Stimulated activated naive B cell treated with anti-CD40 and anti-IgM and Interleukin-4, amounts not matched to agents 10 μg/mL and 1 μg/mL and 100 μg/mL, for 72 hours (primary cell): Measurements from ENCODE around the gene ATP4A.

Source experiments
- ATAC-seq, 2 donors: fragments of 150-1000 bp; cut with Tn5 transposase; replicated peaks; 2 replicates each; pipeline ENCODE4 v1.10.0; 2021; ENCODE audit warnings: moderate library complexity in 1 of 2
- DNase-seq: peaks from one replicate; pipeline ENCODE4 v3.0.0; 2021
- H3K27ac Mint-ChIP-seq: one replicate; pipeline ENCODE4 v1.8.0; 2022; ENCODE audit warnings: mild to moderate bottlenecking, mixed read lengths
- H3K27me3 Mint-ChIP-seq, 2 donors: one replicate each; pipeline ENCODE4 v1.8.0; 2022; ENCODE audit warnings: mixed read lengths in 2 of 2
- H3K36me3 Mint-ChIP-seq, 2 donors: one replicate each; pipeline ENCODE4 v1.8.0; 2022; ENCODE audit warnings: mixed read lengths in 2 of 2, mild to moderate bottlenecking in 1 of 2
- H3K4me1 Mint-ChIP-seq, 2 donors: one replicate each; pipeline ENCODE4 v1.8.0; 2022; ENCODE audit warnings: mixed read lengths in 2 of 2, mild to moderate bottlenecking in 1 of 2
- H3K4me3 Mint-ChIP-seq, 2 donors: one replicate each; pipeline ENCODE4 v1.8.0; 2022; ENCODE audit warnings: mild to moderate bottlenecking in 2 of 2, mixed read lengths in 2 of 2, moderate library complexity in 1 of 2
- H3K9me3 Mint-ChIP-seq, 2 donors: one replicate each; pipeline ENCODE4 v1.8.0; 2022; ENCODE audit warnings: mixed read lengths in 2 of 2, mild to moderate bottlenecking in 1 of 2

The ATP4A gene

GRCh38 chr19:35559781-35560180 lies 3.7 kb downstream of the ATP4A start:
- H3K27ac Mint-ChIP-seq = no peak overlapping the region
- no peak overlapping the region for H3K4me3 Mint-ChIP-seq
- H3K27me3 Mint-ChIP-seq = peaks cover 57 to 75% of the 10 kb centered on the region in 2 donors
- DNase-seq = no peak
- ATAC-seq = no peak
- peaks cover 17 to 28% of the 10 kb centered on the region in 2 donors for H3K4me1 Mint-ChIP-seq
- H3K9me3 Mint-ChIP-seq = peaks cover 0 to 3% of the 10 kb centered on the region in 2 donors
- peaks cover 0 to 4% of the 10 kb centered on the region in 2 donors for H3K36me3 Mint-ChIP-seq

- no peak overlapping the region for H3K27ac Mint-ChIP-seq
- peaks cover 57 to 75% of the 10 kb centered on the region in 2 donors for H3K27me3 Mint-ChIP-seq
- peak; percentile 93 to 98 for ATAC-seq
- DNase-seq = peak; percentile 74
- H3K9me3 Mint-ChIP-seq = peaks cover 0 to 3% of the 10 kb centered on the region in 2 donors
- H3K4me1 Mint-ChIP-seq = peaks cover 17 to 28% of the 10 kb centered on the region in 2 donors
- H3K4me3 Mint-ChIP-seq = peak overlapping the region; percentile 31 to 36
- H3K36me3 Mint-ChIP-seq = peaks cover 0 to 4% of the 10 kb centered on the region in 2 donors
Observed at GRCh38 chr19:35559281-35559659, 4.2 kb downstream of the ATP4A start.

GRCh38 chr19:35558400-35559280 lies 4.8 kb downstream of the ATP4A start:
- peak overlapping the region; percentile 31 to 36 for H3K4me3 Mint-ChIP-seq
- peaks cover 57 to 72% of the 10 kb centered on the region in 2 donors for H3K27me3 Mint-ChIP-seq
- H3K27ac Mint-ChIP-seq = no peak overlapping the region
- H3K9me3 Mint-ChIP-seq = peaks cover 0 to 3% of the 10 kb centered on the region in 2 donors
- peaks cover 17 to 28% of the 10 kb centered on the region in 2 donors for H3K4me1 Mint-ChIP-seq
- peaks cover 0 to 4% of the 10 kb centered on the region in 2 donors for H3K36me3 Mint-ChIP-seq
- ATAC-seq (peak in 1 of 2 donors; percentile 36), DNase-seq (no peak)

GRCh38 chr19:35557539-35558399 lies 5.7 kb downstream of the ATP4A start:
- H3K9me3 Mint-ChIP-seq = peaks cover 0 to 3% of the 10 kb centered on the region in 2 donors
- H3K36me3 Mint-ChIP-seq = peaks cover 0 to 4% of the 10 kb centered on the region in 2 donors
- peaks cover 17 to 28% of the 10 kb centered on the region in 2 donors for H3K4me1 Mint-ChIP-seq
- H3K27me3 Mint-ChIP-seq = peaks cover 51 to 63% of the 10 kb centered on the region in 2 donors
- peak; percentile 30 for DNase-seq
- H3K27ac Mint-ChIP-seq = no peak overlapping the region
- ATAC-seq = peak; percentile 22 to 53
- H3K4me3 Mint-ChIP-seq = peak overlapping the region; percentile 75 to 82

GRCh38 chr19:35556846-35557538 lies 6.5 kb downstream of the ATP4A start:
- H3K27ac Mint-ChIP-seq = no peak overlapping the region
- DNase-seq (no peak), ATAC-seq (no peak)
- H3K4me3 Mint-ChIP-seq = peak overlapping the region; percentile 6 to 75
- H3K36me3 Mint-ChIP-seq = peaks cover 0 to 4% of the 10 kb centered on the region in 2 donors
- peaks cover 0 to 3% of the 10 kb centered on the region in 2 donors for H3K9me3 Mint-ChIP-seq
- H3K4me1 Mint-ChIP-seq = peaks cover 17 to 28% of the 10 kb centered on the region in 2 donors
- peaks cover 44 to 55% of the 10 kb centered on the region in 2 donors for H3K27me3 Mint-ChIP-seq

- H3K27ac Mint-ChIP-seq = no peak overlapping the region
- DNase-seq (no peak), ATAC-seq (no peak)
- peaks cover 17 to 28% of the 10 kb centered on the region in 2 donors for H3K4me1 Mint-ChIP-seq
- peaks cover 37 to 46% of the 10 kb centered on the region in 2 donors for H3K27me3 Mint-ChIP-seq
- H3K9me3 Mint-ChIP-seq = peaks cover 0 to 3% of the 10 kb centered on the region in 2 donors
- peaks cover 2 to 8% of the 10 kb centered on the region in 2 donors for H3K36me3 Mint-ChIP-seq
- H3K4me3 Mint-ChIP-seq = no peak overlapping the region
Observed at GRCh38 chr19:35556025-35556590, 7.3 kb downstream of the ATP4A start.

- Mint-ChIP-seq H3K27ac (no peak overlapping the region), H3K27me3 (peaks cover 33 to 42% of the 10 kb centered on the region in 2 donors), H3K4me1 (peaks cover 17 to 28% of the 10 kb centered on the region in 2 donors)
Observed at GRCh38 chr19:35555301-35556005, 8.0 kb downstream of the ATP4A start.

GRCh38 chr19:35554076-35554475 lies 9.4 kb downstream of the ATP4A start:
- Mint-ChIP-seq H3K9me3 (peaks cover 0 to 3% of the 10 kb centered on the region in 2 donors), H3K27ac (no peak overlapping the region), H3K36me3 (peaks cover 18 to 23% of the 10 kb centered on the region in 2 donors), H3K27me3 (peaks cover 20 to 29% of the 10 kb centered on the region in 2 donors), H3K4me1 (peaks cover 12 to 24% of the 10 kb centered on the region in 2 donors), H3K4me3 (no peak overlapping the region)
- no peak for ATAC-seq
- no peak for DNase-seq

More at GRCh38 chr19:35555301-35556005, 8.0 kb downstream of the ATP4A start:
- Mint-ChIP-seq H3K9me3 (peaks cover 0 to 3% of the 10 kb centered on the region in 2 donors), H3K36me3 (peaks cover 8 to 15% of the 10 kb centered on the region in 2 donors), H3K4me3 (no peak overlapping the region)
- DNase-seq (no peak), ATAC-seq (no peak)

- H3K4me1 Mint-ChIP-seq = peaks cover 14 to 25% of the 10 kb centered on the region in 2 donors
- ATAC-seq (no peak), DNase-seq (no peak)
- peaks cover 0 to 3% of the 10 kb centered on the region in 2 donors for H3K9me3 Mint-ChIP-seq
- peaks cover 24 to 26% of the 10 kb centered on the region in 2 donors for H3K36me3 Mint-ChIP-seq
- H3K27me3 Mint-ChIP-seq = peaks cover 16 to 23% of the 10 kb centered on the region in 2 donors
- no peak overlapping the region for H3K4me3 Mint-ChIP-seq
- H3K27ac Mint-ChIP-seq = no peak overlapping the region
Observed at GRCh38 chr19:35553385-35554000, 10.0 kb downstream of the ATP4A start.

- ATAC-seq = no peak
- no peak overlapping the region for H3K27ac Mint-ChIP-seq
- peaks cover 27 to 29% of the 10 kb centered on the region in 2 donors for H3K36me3 Mint-ChIP-seq
- peaks cover 15 to 26% of the 10 kb centered on the region in 2 donors for H3K4me1 Mint-ChIP-seq
- peaks cover 0 to 3% of the 10 kb centered on the region in 2 donors for H3K9me3 Mint-ChIP-seq
- no peak for DNase-seq
- no peak overlapping the region for H3K4me3 Mint-ChIP-seq
- H3K27me3 Mint-ChIP-seq = peaks cover 13 to 20% of the 10 kb centered on the region in 2 donors
Observed at GRCh38 chr19:35552534-35553384, 10.7 kb downstream of the ATP4A start.

- Mint-ChIP-seq H3K9me3 (peaks cover 0 to 3% of the 10 kb centered on the region in 2 donors), H3K4me3 (no peak overlapping the region), H3K27me3 (peaks cover 5 to 6% of the 10 kb centered on the region in 2 donors), H3K36me3 (peaks cover 33 to 37% of the 10 kb centered on the region in 2 donors), H3K4me1 (peaks cover 24 to 33% of the 10 kb centered on the region in 2 donors), H3K27ac (no peak overlapping the region)
- ATAC-seq (no peak), DNase-seq (no peak)
Observed at GRCh38 chr19:35551091-35551810, 12.2 kb downstream of the ATP4A start.
